OCI-LY1 (cell line): ENCODE data around the gene MRTFB.

Source experiments
- H2AFZ ChIP-seq: fragments of 200-600 bp; sonication (generic), shearing (Covaris generic); 2 replicates; pipeline ENCODE4 v1.6.0; 2014; ENCODE audit warnings: antibody characterized with exemption, mild to moderate bottlenecking, low read length
- H3F3A ChIP-seq: fragments of 200-600 bp; sonication (generic), shearing (Covaris generic); 2 replicates; pipeline ENCODE4 v1.6.0; 2014; ENCODE audit warnings: mild to moderate bottlenecking, antibody characterized with exemption, low read length, moderate library complexity; ENCODE audit not compliant: insufficient read depth
- H3K27ac ChIP-seq: fragments of 200-600 bp; sonication (generic); 2 replicates; pipeline ENCODE4 v1.5.1; 2014; ENCODE audit warnings: low read length, mixed run types, mild to moderate bottlenecking, low read depth; ENCODE audit not compliant: poor library complexity, severe bottlenecking
- H3K27me3 ChIP-seq: fragments of 200-600 bp; sonication (generic); 2 replicates; pipeline ENCODE4 v1.6.0; 2014; ENCODE audit warnings: antibody characterized with exemption, mild to moderate bottlenecking, low read length, moderate library complexity; ENCODE audit not compliant: insufficient read depth
- H3K36me3 ChIP-seq: fragments of 200-600 bp; sonication (generic); 2 replicates; pipeline ENCODE4 v1.6.1; 2014; ENCODE audit warnings: mild to moderate bottlenecking, antibody characterized with exemption, low read length, moderate library complexity, mixed read lengths; ENCODE audit not compliant: insufficient read depth
- H3K4me1 ChIP-seq: fragments of 200-600 bp; sonication (generic); 2 replicates; pipeline ENCODE4 v1.5.1; 2014; ENCODE audit warnings: mild to moderate bottlenecking, low read length, moderate library complexity; ENCODE audit not compliant: insufficient read depth, severe bottlenecking
- H3K4me2 ChIP-seq: fragments of 200-600 bp; sonication (generic), shearing (Covaris generic); 2 replicates; pipeline ENCODE4 v1.6.1; 2014; ENCODE audit warnings: low read length
- H3K4me3 ChIP-seq: fragments of 200-600 bp; sonication (generic); 2 replicates; pipeline ENCODE4 v1.5.1; 2014; ENCODE audit warnings: low read length, low read depth, mild to moderate bottlenecking, mixed read lengths; ENCODE audit not compliant: poor library complexity, severe bottlenecking
- H3K79me2 ChIP-seq: fragments of 200-600 bp; shearing (Covaris generic); 2 replicates; pipeline ENCODE4 v1.6.1; 2016; ENCODE audit warnings: mixed run types, low read length, mixed read lengths; ENCODE audit not compliant: insufficient read depth
- H3K9ac ChIP-seq: fragments of 200-600 bp; sonication (generic), shearing (Covaris generic); 2 replicates; pipeline ENCODE4 v1.6.1; 2014; ENCODE audit warnings: mild to moderate bottlenecking, low read length, mixed read lengths
- H3K9me2 ChIP-seq: fragments of 200-600 bp; sonication (generic), shearing (Covaris generic); 2 replicates; pipeline ENCODE4 v1.6.1; 2014; ENCODE audit warnings: low read depth, mild to moderate bottlenecking, low read length, mixed read lengths
- H3K9me3 ChIP-seq: fragments of 200-600 bp; shearing (Covaris generic); 2 replicates; pipeline ENCODE4 v1.6.1; 2014; ENCODE audit warnings: low read length, mixed read lengths
- H4K20me1 ChIP-seq: fragments of 200-600 bp; sonication (generic), shearing (Covaris generic); 2 replicates; pipeline ENCODE4 v1.6.0; 2016; ENCODE audit warnings: mild to moderate bottlenecking, low read length; ENCODE audit not compliant: insufficient read depth
- EZH2 ChIP-seq: fragments of 200-600 bp; sonication (generic), shearing (Covaris generic); IDR thresholded peaks from 2 replicates; pipeline ENCODE4 v1.8.0; 2017; ENCODE audit warnings: borderline replicate concordance, mixed run types, mild to moderate bottlenecking, antibody characterized with exemption, low read length, moderate library complexity, mixed read lengths
- TF ChIP-seq, protein P1 (sequence below): fragments of 200-600 bp; sonication (generic), shearing (Covaris generic); IDR thresholded peaks from 2 replicates; pipeline ENCODE4 v1.5.1; 2017; ENCODE audit warnings: mild to moderate bottlenecking, antibody characterized with exemption, low read length, moderate library complexity, mixed read lengths

MRTFB gene

DNA sequence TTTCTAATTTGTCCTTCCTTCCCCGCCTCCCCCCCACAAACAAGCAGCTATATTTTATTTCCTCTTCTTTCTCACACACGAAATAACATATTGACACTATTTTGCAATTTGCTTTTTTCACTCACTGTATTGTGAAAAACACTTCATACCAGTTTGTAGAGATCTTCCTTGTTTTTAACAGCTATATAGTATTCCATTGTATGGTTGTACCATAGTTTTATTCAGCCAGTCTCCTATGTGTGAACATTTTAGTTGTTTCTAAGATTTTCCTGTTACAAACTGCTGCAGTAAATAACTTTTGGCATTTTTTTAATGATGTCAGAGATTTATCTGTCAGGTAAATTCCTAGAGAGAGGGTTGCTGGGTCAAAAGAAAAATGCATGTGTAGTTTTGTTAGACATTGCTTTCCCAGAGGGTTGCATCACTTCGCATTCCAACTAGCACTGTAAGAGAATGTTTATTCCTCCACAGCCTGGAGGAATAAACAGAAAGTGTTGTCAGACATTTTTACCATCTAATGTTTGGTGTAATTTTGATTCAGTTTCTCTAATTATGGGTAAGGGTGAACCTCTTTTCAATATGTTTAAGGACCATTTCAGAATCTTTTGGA lies 101.2 kb downstream of the MRTFB start:
- no peak overlapping the region for H2AFZ ChIP-seq
- H3K9me2 ChIP-seq = no peaks in the 10 kb centered on the region
- H3K36me3 ChIP-seq = no peaks in the 10 kb centered on the region
- H3K27ac ChIP-seq = no peak overlapping the region
- H3F3A ChIP-seq = no peaks in the 10 kb centered on the region
- no peak overlapping the region for H3K4me2 ChIP-seq
- no peak overlapping the region for H3K4me3 ChIP-seq
- H3K79me2 ChIP-seq = no peaks in the 10 kb centered on the region
- no peaks in the 10 kb centered on the region for H4K20me1 ChIP-seq
- TF ChIP-seq, protein P1, sequence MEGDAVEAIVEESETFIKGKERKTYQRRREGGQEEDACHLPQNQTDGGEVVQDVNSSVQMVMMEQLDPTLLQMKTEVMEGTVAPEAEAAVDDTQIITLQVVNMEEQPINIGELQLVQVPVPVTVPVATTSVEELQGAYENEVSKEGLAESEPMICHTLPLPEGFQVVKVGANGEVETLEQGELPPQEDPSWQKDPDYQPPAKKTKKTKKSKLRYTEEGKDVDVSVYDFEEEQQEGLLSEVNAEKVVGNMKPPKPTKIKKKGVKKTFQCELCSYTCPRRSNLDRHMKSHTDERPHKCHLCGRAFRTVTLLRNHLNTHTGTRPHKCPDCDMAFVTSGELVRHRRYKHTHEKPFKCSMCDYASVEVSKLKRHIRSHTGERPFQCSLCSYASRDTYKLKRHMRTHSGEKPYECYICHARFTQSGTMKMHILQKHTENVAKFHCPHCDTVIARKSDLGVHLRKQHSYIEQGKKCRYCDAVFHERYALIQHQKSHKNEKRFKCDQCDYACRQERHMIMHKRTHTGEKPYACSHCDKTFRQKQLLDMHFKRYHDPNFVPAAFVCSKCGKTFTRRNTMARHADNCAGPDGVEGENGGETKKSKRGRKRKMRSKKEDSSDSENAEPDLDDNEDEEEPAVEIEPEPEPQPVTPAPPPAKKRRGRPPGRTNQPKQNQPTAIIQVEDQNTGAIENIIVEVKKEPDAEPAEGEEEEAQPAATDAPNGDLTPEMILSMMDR = no peak
- TF ChIP-seq EZH2 = no peak
- no peak overlapping the region for H3K9ac ChIP-seq
- no peaks in the 10 kb centered on the region for H3K4me1 ChIP-seq
- no peaks in the 10 kb centered on the region for H3K27me3 ChIP-seq
- 0 out of 2 replicates have a peak, but pooled peaks cover 10% of the 10 kb centered on the region for H3K9me3 ChIP-seq

DNA sequence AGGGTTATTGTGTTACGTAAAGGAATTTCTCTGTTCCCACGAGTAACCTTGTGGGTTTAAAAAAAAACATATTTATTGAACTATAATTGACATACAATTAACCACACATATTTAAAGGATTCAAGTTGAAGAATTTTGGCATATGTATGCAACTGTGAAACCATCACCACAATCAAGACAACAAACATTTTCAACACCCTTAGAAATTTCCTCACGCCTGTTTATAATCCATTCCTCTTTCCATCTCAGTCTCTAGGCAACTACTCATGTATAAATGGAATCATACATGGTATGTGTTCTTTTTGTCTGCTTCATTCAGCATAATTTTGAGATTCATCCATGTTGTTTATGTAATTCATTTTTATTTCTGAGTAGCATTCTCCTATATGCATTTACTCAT lies 104.0 kb downstream of the MRTFB start:
- Histone ChIP-seq H3F3A (no peaks in the 10 kb centered on the region), H3K4me2 (no peak overlapping the region), H3K27ac (no peak overlapping the region), H3K27me3 (no peaks in the 10 kb centered on the region), H3K4me1 (no peaks in the 10 kb centered on the region), H3K36me3 (no peaks in the 10 kb centered on the region), H2AFZ (no peak overlapping the region), H3K9ac (no peak overlapping the region), H3K4me3 (no peak overlapping the region), H3K9me3 (0 out of 2 replicates have a peak, but pooled peaks cover 10% of the 10 kb centered on the region), H3K9me2 (no peaks in the 10 kb centered on the region), H4K20me1 (no peaks in the 10 kb centered on the region), H3K79me2 (no peaks in the 10 kb centered on the region)
- TF ChIP-seq EZH2 = no peak
- TF ChIP-seq, protein P1 = no peak

DNA sequence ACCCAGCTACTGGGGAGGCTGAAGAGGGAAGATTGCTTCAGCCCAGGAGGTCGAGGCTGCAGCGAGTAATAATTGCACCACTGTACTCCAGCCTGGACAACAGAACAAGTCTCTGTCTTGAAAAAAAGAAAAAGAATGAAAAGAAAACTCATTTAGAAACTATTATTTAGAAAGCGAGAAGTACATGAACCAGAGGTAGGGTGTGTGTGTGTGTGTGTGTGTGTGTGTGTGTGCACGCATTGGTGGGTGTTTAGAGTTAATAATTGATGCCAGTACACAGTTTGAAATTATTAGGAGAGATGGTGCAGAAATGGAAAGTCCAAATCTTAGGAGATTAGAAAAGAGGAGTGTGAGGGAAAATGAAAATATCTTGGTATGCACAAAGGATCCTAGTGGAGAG lies 106.6 kb downstream of the MRTFB start:
- Histone ChIP-seq H2AFZ (no peak overlapping the region), H3K79me2 (no peaks in the 10 kb centered on the region), H3K4me1 (no peaks in the 10 kb centered on the region), H3F3A (no peaks in the 10 kb centered on the region), H3K9ac (no peak overlapping the region), H3K36me3 (no peaks in the 10 kb centered on the region), H3K4me3 (no peak overlapping the region), H3K9me2 (no peaks in the 10 kb centered on the region), H3K27me3 (no peaks in the 10 kb centered on the region), H4K20me1 (no peaks in the 10 kb centered on the region), H3K27ac (no peak overlapping the region), H3K4me2 (no peak overlapping the region), H3K9me3 (0 out of 2 replicates have a peak, but pooled peaks cover 4% of the 10 kb centered on the region)
- TF ChIP-seq, protein P1 = no peak
